GM19193 (cell line): Measurements from ENCODE around the gene PLVAP.

Experiments
- POLR2A ChIP-seq: IDR thresholded peaks from 4 replicates; pipeline ENCODE4 v1.6.1; 2011; ENCODE audit not compliant: insufficient read depth, insufficient read length; ENCODE audit errors: extremely low read depth

PLVAP gene

DNA sequence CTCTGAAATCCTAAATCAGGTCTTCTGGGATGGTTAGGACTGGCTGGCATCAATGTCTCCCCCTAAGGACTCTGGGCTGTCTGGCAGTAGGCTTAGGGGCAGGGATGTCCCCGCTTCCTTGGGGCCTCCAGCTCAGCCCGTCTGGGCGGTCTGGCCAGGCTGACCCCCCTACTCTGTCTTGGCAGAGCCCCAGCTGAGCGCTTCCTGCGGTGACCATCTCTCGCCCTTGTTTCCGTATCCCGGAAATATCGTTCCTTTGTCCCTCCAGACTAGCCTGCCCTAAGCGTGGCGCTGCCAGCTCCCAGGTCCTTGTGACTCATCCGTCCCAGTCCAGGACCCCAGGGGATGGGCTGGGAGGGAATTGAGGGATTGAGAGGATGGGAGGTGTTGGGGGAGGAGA is 28.4 kb downstream of the PLVAP start:
- TF ChIP-seq POLR2A, result no peak

- TF ChIP-seq POLR2A, result no peak
Measured at GRCh38 chr19:17347877-17348276, 29.3 kb downstream of the PLVAP start.

- no peak for TF ChIP-seq POLR2A
Measured at GRCh38 chr19:17347361-17347760, 29.8 kb downstream of the PLVAP start.

- no peak for TF ChIP-seq POLR2A
Measured at GRCh38 chr19:17346109-17346671, 31.0 kb downstream of the PLVAP start.

- no peak for TF ChIP-seq POLR2A
Measured at GRCh38 chr19:17341845-17342244, 35.3 kb downstream of the PLVAP start.

- no peak for TF ChIP-seq POLR2A
Measured at GRCh38 chr19:17341386-17341785, 35.8 kb downstream of the PLVAP start.

DNA sequence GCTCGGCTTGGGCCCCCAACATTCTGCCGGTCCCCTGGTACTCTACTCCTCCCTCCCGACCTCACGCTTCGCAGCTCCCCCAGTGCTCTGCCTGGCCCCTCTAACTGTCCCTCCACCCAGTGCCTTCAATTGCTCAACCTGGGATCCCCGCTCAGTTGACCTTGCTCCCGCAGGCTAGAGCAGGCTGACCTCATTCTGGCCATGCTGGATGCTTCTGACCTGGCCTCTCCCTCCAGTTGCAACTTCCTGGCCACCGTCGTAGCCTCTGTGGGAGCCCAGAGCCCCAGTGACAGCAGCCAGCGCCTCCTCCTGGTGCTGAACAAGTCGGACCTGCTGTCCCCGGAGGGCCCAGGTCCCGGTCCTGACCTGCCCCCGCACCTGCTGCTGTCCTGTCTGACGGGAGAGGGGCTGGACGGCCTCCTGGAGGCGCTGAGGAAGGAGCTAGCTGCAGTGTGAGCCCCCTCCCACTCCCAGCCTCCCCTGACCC is 36.2 kb downstream of the PLVAP start:
- TF ChIP-seq POLR2A, result no peak

- no peak for TF ChIP-seq POLR2A
Measured at GRCh38 chr19:17340302-17340870, 36.8 kb downstream of the PLVAP start.

DNA sequence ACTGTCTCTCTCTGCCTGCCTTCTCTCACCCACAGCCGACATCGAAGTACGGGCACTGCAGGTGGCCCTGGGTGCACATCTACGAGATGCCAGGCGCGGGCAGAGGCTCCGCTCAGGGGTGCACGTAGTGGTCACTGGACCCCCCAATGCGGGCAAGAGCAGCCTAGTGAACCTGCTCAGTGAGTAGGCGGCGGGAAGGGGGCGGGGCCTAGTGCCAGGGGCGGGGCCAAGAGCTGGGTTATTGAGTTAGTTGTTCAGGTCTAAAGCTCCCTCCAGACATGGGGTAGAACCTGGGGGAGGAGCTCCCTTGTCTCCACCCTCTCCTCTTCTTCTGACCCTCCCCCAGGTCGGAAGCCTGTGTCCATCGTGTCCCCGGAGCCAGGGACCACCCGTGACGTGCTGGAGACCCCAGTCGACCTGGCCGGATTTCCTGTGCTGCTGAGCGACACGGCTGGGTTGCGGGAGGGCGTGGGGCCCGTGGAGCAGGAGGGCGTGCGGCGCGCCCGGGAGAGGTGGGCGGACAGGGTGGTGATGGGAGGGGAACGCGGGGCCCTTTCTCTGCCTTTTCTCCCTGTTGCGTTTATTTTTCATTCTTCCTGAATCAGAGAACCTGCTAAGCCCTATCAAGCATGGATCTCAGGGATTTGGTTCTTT is 37.9 kb downstream of the PLVAP start:
- TF ChIP-seq POLR2A, result no peak

GRCh38 chr19:17338433-17339078 is 38.6 kb downstream of the PLVAP start:
- TF ChIP-seq POLR2A, result no peak

DNA sequence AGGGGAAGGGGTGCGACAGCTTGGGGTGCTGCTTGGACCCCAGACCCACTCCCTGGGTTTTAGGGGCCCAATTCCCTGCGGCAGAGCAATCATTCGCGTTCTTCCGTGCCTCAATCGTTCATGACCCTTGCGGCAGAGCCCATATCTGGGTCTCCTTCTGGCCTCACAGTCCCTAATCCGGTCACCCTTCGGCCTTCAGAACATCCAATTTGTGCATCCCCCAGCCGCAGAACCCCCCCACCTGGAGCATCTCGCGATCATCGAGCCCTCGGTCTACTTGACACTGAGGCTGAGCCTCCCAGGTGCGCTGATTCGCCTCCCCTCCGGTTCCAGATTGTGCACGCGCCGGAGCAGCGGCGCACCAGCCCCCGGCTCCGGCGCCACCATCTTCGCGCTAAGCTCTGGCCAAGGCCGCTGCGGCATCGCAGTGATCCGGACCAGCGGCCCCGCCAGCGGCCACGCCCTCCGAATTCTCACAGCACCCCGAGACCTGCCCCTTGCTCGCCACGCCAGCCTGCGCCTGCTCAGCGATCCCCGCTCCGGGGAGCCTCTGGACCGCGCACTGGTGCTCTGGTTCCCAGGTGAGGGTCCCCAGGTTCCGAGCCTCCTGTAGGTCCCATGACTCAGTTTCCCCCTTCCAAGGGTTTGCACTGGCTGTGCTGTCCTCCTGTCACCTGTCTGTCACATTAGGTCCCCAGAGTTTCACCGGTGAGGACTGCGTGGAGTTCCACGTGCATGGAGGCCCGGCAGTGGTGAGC is 39.3 kb downstream of the PLVAP start:
- no peak for TF ChIP-seq POLR2A

GRCh38 chr19:17336872-17337674 is 40.1 kb downstream of the PLVAP start, which contains the start of gene GTPBP3:
TSS of gene GTPBP3 (plus strand) at chr19:17337553. CDS start at chr19:17337612, 59 bp downstream.
- peak; percentile 79 for TF ChIP-seq POLR2A

GRCh38 chr19:17335575-17335974 is 41.6 kb downstream of the PLVAP start:
- no peak for TF ChIP-seq POLR2A

DNA sequence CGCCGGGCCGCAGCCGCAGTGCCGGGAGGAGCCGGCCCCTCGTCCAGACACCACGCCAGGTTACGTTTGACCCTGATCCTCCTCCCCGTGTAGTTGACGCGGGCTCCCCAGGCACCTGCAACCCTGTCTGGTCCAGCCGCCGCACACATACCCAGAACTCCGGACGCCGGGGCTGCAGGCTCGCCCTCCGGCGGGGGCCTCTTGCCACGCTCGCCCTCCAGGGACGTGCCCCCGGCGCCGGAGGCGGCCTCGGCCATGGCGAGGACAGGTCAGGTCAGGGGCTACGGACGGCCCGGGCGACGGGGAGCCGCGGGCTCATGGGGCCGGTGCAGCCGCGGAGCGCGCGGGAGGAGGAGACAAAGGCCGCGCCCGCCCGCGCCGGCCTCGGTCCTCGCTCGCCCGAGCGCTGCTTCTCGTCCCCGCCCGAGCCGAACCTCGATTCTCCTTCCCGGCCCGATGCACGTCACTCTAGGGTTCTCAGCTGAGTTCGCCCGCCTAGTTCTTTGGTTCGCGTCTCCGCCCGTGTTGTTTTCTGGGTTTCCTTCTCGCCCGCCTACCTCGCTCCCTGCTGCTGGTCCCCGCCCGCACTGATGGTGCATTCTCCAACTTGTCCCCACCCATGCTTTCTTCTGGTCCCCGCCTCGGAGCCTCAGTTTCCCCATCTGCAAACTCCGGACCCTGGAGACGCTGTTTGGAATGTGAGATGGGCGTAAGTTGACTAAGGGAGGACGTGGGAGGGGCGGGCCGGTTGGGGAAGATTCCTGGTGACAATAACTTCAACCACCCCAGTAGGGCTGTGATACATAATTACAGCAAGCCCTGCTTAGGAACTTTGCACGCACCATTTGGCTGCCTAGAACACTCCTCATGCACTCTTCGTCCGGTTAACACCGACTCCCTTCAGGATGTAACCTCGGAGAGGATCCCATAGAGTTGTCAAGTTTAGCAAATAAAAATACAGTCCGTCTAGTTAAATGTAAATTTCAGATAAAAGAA is 42.4 kb downstream of the PLVAP start, which contains the start of gene ANO8:
TSS of gene ANO8 (minus strand) at position 442 of the 996 bp plus-strand sequence. CDS start at position 257, 185 bp downstream.
- no peak for TF ChIP-seq POLR2A
